ENCODE results near the gene NTNG1.

Gene NTNG1

DNA sequence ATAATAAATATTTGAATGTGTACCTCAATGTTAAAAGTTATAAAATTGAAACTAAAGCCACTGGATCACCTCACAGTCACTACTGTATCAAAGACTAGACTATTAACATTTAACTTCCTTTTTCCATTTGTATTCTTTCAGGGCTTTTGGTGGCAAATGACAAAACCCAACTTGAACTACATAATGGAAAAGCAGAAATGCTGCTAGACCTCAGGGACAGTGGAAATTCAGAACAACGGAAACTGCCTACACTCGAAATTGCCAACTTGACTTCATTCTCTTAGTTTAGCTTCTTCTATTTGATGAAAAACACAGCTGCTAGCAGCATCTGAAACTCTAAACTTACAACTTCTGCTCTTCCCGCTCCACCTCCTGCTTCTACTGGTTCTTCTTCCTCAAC is 34.9 kb upstream of the NTNG1 start:
- DNase-seq (ENCODE audit: extremely low read depth, low read depth), result no peak
- TF ChIP-seq, protein P1, sequence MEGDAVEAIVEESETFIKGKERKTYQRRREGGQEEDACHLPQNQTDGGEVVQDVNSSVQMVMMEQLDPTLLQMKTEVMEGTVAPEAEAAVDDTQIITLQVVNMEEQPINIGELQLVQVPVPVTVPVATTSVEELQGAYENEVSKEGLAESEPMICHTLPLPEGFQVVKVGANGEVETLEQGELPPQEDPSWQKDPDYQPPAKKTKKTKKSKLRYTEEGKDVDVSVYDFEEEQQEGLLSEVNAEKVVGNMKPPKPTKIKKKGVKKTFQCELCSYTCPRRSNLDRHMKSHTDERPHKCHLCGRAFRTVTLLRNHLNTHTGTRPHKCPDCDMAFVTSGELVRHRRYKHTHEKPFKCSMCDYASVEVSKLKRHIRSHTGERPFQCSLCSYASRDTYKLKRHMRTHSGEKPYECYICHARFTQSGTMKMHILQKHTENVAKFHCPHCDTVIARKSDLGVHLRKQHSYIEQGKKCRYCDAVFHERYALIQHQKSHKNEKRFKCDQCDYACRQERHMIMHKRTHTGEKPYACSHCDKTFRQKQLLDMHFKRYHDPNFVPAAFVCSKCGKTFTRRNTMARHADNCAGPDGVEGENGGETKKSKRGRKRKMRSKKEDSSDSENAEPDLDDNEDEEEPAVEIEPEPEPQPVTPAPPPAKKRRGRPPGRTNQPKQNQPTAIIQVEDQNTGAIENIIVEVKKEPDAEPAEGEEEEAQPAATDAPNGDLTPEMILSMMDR (IDR thresholded peaks at IDR 0.05; ENCODE audit: low read depth, low read length, missing control alignments), result no peak
- H3K4me3 ChIP-seq (replicated peaks; ENCODE audit: low read depth, low read length), result no peak overlapping the region

DNA sequence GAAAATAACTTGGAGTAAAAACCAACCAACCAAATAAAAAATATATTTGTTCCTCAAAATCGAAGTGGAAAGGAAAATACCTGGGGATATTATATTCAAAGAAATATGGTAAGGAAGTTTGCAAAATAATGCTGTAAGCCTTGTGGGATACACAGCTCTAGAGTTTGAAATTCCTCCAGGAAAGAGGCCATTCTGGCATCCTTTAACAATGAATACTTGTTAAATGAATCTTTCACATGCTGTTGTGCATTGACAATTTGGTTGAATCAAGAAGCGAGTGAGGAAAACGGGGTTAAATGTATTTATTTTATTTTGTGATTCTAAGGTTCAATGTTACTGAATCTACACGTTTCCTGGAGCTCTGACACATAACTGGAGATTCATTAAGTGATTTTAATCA is 30.5 kb upstream of the NTNG1 start:
- no peak overlapping the region for H3K4me3 ChIP-seq (replicated peaks; ENCODE audit: low read depth, low read length)
- TF ChIP-seq, protein P1 (IDR thresholded peaks at IDR 0.05; ENCODE audit: low read depth, low read length, missing control alignments), result no peak
- no peak for DNase-seq (ENCODE audit: extremely low read depth, low read depth)

- TF ChIP-seq, protein P1 (IDR thresholded peaks at IDR 0.05; ENCODE audit: low read depth, low read length, missing control alignments), result no peak
- H3K4me3 ChIP-seq (replicated peaks; ENCODE audit: low read depth, low read length), result no peak overlapping the region
- DNase-seq (ENCODE audit: extremely low read depth, low read depth), result no peak
Measured at GRCh38 chr1:107116306-107116790, 24.5 kb upstream of the NTNG1 start.

GRCh38 chr1:107122225-107122624 is 18.6 kb upstream of the NTNG1 start:
- no peak overlapping the region for H3K4me3 ChIP-seq (replicated peaks; ENCODE audit: low read depth, low read length)
- no peak for DNase-seq (ENCODE audit: extremely low read depth, low read depth)
- TF ChIP-seq, protein P1 (IDR thresholded peaks at IDR 0.05; ENCODE audit: low read depth, low read length, missing control alignments), result no peak

GRCh38 chr1:107123741-107124140 is 17.1 kb upstream of the NTNG1 start:
- TF ChIP-seq, protein P1 (IDR thresholded peaks at IDR 0.05; ENCODE audit: low read depth, low read length, missing control alignments), result no peak
- DNase-seq (ENCODE audit: extremely low read depth, low read depth), result no peak
- H3K4me3 ChIP-seq (replicated peaks; ENCODE audit: low read depth, low read length), result no peak overlapping the region

DNA sequence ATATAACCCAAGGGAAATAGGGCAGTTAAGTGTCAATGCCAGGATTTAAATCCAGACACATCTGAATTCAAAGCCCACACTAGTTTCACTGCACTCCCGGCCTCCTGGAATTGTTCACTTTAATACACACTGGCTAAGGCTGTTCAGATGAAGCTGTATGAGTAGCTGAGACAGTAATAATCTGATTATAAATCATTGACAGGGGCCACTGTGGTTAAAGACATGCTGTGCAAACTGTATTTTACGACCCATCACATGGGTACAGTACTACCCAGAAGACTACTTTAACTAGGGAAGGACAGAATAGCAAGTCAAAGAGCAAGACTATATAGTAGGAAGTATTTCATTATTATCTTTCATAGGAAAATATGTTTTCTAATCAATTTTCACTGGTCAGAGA is 16.1 kb upstream of the NTNG1 start:
- TF ChIP-seq, protein P1 (IDR thresholded peaks at IDR 0.05; ENCODE audit: low read depth, low read length, missing control alignments), result no peak
- no peak for DNase-seq (ENCODE audit: extremely low read depth, low read depth)
- H3K4me3 ChIP-seq (replicated peaks; ENCODE audit: low read depth, low read length), result no peak overlapping the region

GRCh38 chr1:107132195-107132594 is 8.6 kb upstream of the NTNG1 start:
- DNase-seq (ENCODE audit: extremely low read depth, low read depth), result no peak
- H3K4me3 ChIP-seq (replicated peaks; ENCODE audit: low read depth, low read length), result no peak overlapping the region
- TF ChIP-seq, protein P1 (IDR thresholded peaks at IDR 0.05; ENCODE audit: low read depth, low read length, missing control alignments), result no peak
